GM12891 (cell line): Measurements from ENCODE around the gene EPG5.

Source experiments
- PAX5 ChIP-seq: IDR thresholded peaks from 2 replicates; pipeline ENCODE4 v1.6.1; 2011; ENCODE audit warnings: low read length, moderate library complexity, mild to moderate bottlenecking; ENCODE audit not compliant: insufficient read depth, severe bottlenecking
- POLR2A ChIP-seq: IDR thresholded peaks from 2 replicates; pipeline ENCODE4 v1.6.1; 2011; ENCODE audit warnings: low read depth, low read length, control low read depth
- POLR2AphosphoS5 ChIP-seq: IDR thresholded peaks from 2 replicates; pipeline ENCODE4 v1.6.1; 2011; ENCODE audit warnings: low read depth, low read length, control low read depth
- POU2F2 ChIP-seq: IDR thresholded peaks from 2 replicates; pipeline ENCODE4 v1.6.1; 2011; ENCODE audit warnings: low read depth, mild to moderate bottlenecking, control low read depth, low read length, moderate library complexity
- SPI1 ChIP-seq: IDR thresholded peaks from 2 replicates; pipeline ENCODE4 v1.6.1; 2011; ENCODE audit warnings: low read depth, low read length, control low read depth
- TAF1 ChIP-seq: IDR thresholded peaks from 2 replicates; pipeline ENCODE4 v1.6.1; 2011; ENCODE audit warnings: low read depth, low read length, control low read depth

DNA sequence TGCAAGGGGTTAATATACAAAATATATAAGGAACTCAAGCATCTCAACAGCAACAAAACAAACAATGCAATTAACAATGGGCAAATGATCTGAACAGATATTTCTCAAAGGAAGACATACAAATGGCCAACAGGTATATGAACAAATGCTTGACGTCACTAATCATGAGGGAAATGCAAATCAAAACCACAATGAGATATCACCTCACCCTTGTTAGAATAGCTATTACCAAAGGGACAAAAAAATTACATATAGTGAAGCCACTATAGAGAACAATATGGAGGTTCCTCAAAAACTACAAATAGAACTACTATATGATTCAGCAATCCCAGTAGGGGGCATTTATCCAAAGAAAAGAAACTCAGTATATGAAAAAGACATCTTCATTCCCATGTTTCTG lies 145.4 kb downstream of the EPG5 start:
- TF ChIP-seq POLR2A = no peak
- TF ChIP-seq TAF1 = no peak
- TF ChIP-seq POLR2AphosphoS5 = no peak
- no peak for TF ChIP-seq SPI1
- TF ChIP-seq POU2F2 = no peak
- TF ChIP-seq PAX5 = no peak
